ENCODE data around the gene AMER1. TPM values are rescaled to one million over a fixed set of nuclear protein-coding genes. Genes with fewer than 3 reads are reported as not detected.
"Not testable (repeated sequence)": the region's sequence is repeated elsewhere in the genome, so short reads cannot be mapped to it uniquely, and the experiment has no call there.

AMER1 gene
- total RNA-seq: 1 to 10 TPM; 3.1 to 5.4 TPM

- no peaks in the 10 kb centered on the region for H3K4me1 ChIP-seq (replicated peaks)
- H3K9me3 ChIP-seq: no peaks in the 10 kb centered on the region
- no peaks in the 10 kb centered on the region for H3K36me3 ChIP-seq
- TF ChIP-seq CTCF (IDR thresholded peaks at IDR 0.05) (no peak), POLR2A (IDR thresholded peaks at IDR 0.05) (peak; percentile 20)
- no peaks in the 10 kb centered on the region for H3K27me3 ChIP-seq (replicated peaks; ENCODE audit: insufficient read depth)
- H3K4me3 ChIP-seq: peak within 1 kb of the TSS; percentile 55 to 56
- H3K27ac ChIP-seq: peak within 1 kb of the TSS; percentile 88 to 91
- 0% methylated on average over 5 of the region's 29 CpGs for WGBS
- intact Hi-C loops (cut with DNase I): loop anchor here (10.0 kb wide), 3 partner anchors 111 to 451 kb away; partner anchors contain the start of gene MTMR8
- DNase-seq (ENCODE audit: low spot score): no peak
Measured at GRCh38 chrX:64205441-64205734, at the start of gene AMER1. Gene AMER1, minus strand, starts transcription at chrX:64205708. Its CDS starts 12,422 bp downstream, at chrX:64193286.

GRCh38 chrX:64230123-64230970 is 24.8 kb upstream of the AMER1 start, which contains the start of gene ASB12:
Gene ASB12, minus strand, starts transcription at chrX:64230607. Its CDS starts 4,957 bp downstream, at chrX:64225650.
- Histone ChIP-seq H3K9me3 (no peaks in the 10 kb centered on the region), H3K4me1 (replicated peaks) (no peaks in the 10 kb centered on the region), H3K27ac (no peak within 1 kb of the TSS), H3K36me3 (no peaks in the 10 kb centered on the region), H3K4me3 (no peak within 1 kb of the TSS), H3K27me3 (replicated peaks; ENCODE audit: insufficient read depth) (no peaks in the 10 kb centered on the region)
- WGBS: 74% methylated on average over 13 of the region's 17 CpGs
- DNase-seq (ENCODE audit: low spot score): no peak
- intact Hi-C loops (cut with DNase I): no loop called here
- TF ChIP-seq POLR2A (IDR thresholded peaks at IDR 0.05): no peak
- TF ChIP-seq POLR2AphosphoS5 (IDR thresholded peaks at IDR 0.05): no peak
- no peak for TF ChIP-seq CTCF (IDR thresholded peaks at IDR 0.05)

GRCh38 chrX:64229154-64229553 is 23.6 kb upstream of the AMER1 start:
- 20% methylated on average over 3 of the region's 3 CpGs for WGBS
- intact Hi-C loops (cut with DNase I): no loop called here

DNA sequence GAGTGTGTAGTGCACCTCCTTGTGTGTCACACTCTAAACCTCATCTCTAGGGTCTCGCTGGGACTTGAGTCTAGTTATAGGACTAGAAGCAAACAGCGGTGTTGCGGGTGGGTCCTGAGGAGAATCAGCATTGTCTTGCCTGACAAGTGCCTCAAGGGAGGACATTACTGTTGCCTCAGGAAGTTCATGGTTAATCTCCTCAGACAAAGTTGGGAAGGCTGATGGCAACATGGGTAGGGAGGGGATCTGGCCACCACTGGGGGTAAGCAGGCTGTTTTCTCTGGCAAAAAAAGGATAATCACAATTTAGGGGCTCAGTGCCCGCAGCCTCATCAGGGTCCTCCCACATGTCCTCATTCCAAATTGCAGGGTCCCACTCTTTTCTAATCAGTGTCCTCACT is 12.5 kb upstream of the AMER1 start:
- Histone ChIP-seq H3K4me1 (replicated peaks) (no peaks in the 10 kb centered on the region), H3K27ac (no peak overlapping the region), H3K4me3 (no peak overlapping the region), H3K36me3 (no peaks in the 10 kb centered on the region), H3K9me3 (no peaks in the 10 kb centered on the region), H3K27me3 (replicated peaks; ENCODE audit: insufficient read depth) (no peaks in the 10 kb centered on the region)
- DNase-seq (ENCODE audit: low spot score): no peak
- 94% methylated on average over 4 of the region's 4 CpGs for WGBS
- intact Hi-C loops (cut with DNase I): no loop called here
- TF ChIP-seq POLR2AphosphoS5 (IDR thresholded peaks at IDR 0.05) (no peak), CTCF (IDR thresholded peaks at IDR 0.05) (no peak), POLR2A (IDR thresholded peaks at IDR 0.05) (no peak)

More at GRCh38 chrX:64229154-64229553, 23.6 kb upstream of the AMER1 start:
- Histone ChIP-seq H3K9me3 (no peaks in the 10 kb centered on the region), H3K36me3 (no peaks in the 10 kb centered on the region), H3K4me1 (replicated peaks) (no peaks in the 10 kb centered on the region), H3K27me3 (replicated peaks; ENCODE audit: insufficient read depth) (no peaks in the 10 kb centered on the region), H3K27ac (no peak overlapping the region), H3K4me3 (no peak overlapping the region)
- no peak for DNase-seq (ENCODE audit: low spot score)
- no peak for TF ChIP-seq CTCF (IDR thresholded peaks at IDR 0.05)
- TF ChIP-seq POLR2AphosphoS5 (IDR thresholded peaks at IDR 0.05): no peak
- no peak for TF ChIP-seq POLR2A (IDR thresholded peaks at IDR 0.05)

GRCh38 chrX:64213989-64214388 is 8.5 kb upstream of the AMER1 start:
- DNase-seq (ENCODE audit: low spot score); H3K4me3 ChIP-seq; H3K4me1 ChIP-seq (replicated peaks); H3K27me3 ChIP-seq (replicated peaks; ENCODE audit: insufficient read depth); H3K27ac ChIP-seq; intact Hi-C loops (cut with DNase I); H3K36me3 ChIP-seq; H3K9me3 ChIP-seq: not testable (repeated sequence)

Data from prostate gland (tissue), 2 donors.